HCT116 (cell line): Measurements from ENCODE around the gene SPTBN1. TPM values are rescaled to one million over a fixed set of nuclear protein-coding genes. Genes with fewer than 3 reads are reported as not detected.

Experiments
- ATAC-seq: fragments of 200-7000 bp; cut with Tn5 transposase; 2 replicates; pipeline ENCODE4 v1.9.1; 2020; ENCODE audit warnings: mild to moderate bottlenecking, moderate library complexity
- BruUV-seq: library from RNA; stranded (reverse); fragments of 400-500 nt; replicated peaks from 2 replicates; lab custom pipeline; 2021; lab: Mats Ljungman, UMichigan
- CTCF ChIA-PET: fragments of 300-600 bp; sonication (Branson Sonifier 250); formaldehyde crosslinking; loops from one replicate; lab custom pipeline; 2021; ENCODE audit warnings: antibody characterized with exemption; lab: Charles Lee
- POLR2A ChIA-PET: fragments of 300-600, 350-600 bp; sonication (Branson Sonifier 250); formaldehyde crosslinking; loops from one replicate; lab custom pipeline; 2021; ENCODE audit warnings: antibody characterized with exemption; lab: Charles Lee
- RAD21 ChIA-PET, 2 experiments: fragments of 300-600 bp; sonication (Branson Sonifier 250); formaldehyde crosslinking; loops; one replicate each; lab custom pipeline; 2023; ENCODE audit warnings: low total read pairs in 2 of 2; ENCODE audit not compliant: uncharacterized antibody in 2 of 2, unreplicated experiment in 2 of 2, low non-redundant PET in 1 of 2; lab: Charles Lee
- DNase-seq: peaks from one replicate; pipeline ENCODE4 v3.0.0-alpha.2; 2010; ENCODE audit warnings: low read depth, low spot score
- H2AFZ ChIP-seq: fragments of 200-600 bp; shearing (Covaris generic), sonication (generic); 2 replicates; pipeline ENCODE4 v1.6.1; 2017; ENCODE audit warnings: low read depth, mixed run types, mixed read lengths, antibody characterized with exemption, low read length; ENCODE audit not compliant: poor library complexity, severe bottlenecking
- H3K27ac ChIP-seq: 2 replicates; pipeline ENCODE4 v1.5.1; 2012; ENCODE audit warnings: low read depth, low read length
- H3K27me3 ChIP-seq: fragments of 200-600 bp; sonication (generic); 2 replicates; pipeline ENCODE4 v1.6.1; 2016; ENCODE audit warnings: mixed run types, low read length, mixed read lengths; ENCODE audit not compliant: insufficient read depth
- H3K36me3 ChIP-seq, 2 experiments: fragments of 200-500 bp in 1 of 2; fragments of 200-600 bp in 1 of 2; sonication (Bioruptor generic) in 1 of 2; sonication (generic) in 1 of 2; 2 replicates each; pipeline versions ENCODE4 v1.5.1 to v1.6.1; 2014 to 2016; ENCODE audit warnings: low read length in 2 of 2, inconsistent platforms in 1 of 2, mixed read lengths in 1 of 2, mixed run types in 1 of 2; ENCODE audit not compliant: insufficient read depth in 2 of 2, control insufficient read depth in 1 of 2
- H3K4me1 ChIP-seq, 2 experiments: fragments of 200-600 bp in 1 of 2; sonication (generic) in 1 of 2; 2 replicates each; pipeline versions ENCODE4 v1.5.1 to v1.6.1; 2012 to 2017; ENCODE audit warnings: low read length in 2 of 2, inconsistent platforms in 1 of 2, mild to moderate bottlenecking in 1 of 2, mixed read lengths in 1 of 2, mixed run types in 1 of 2, moderate library complexity in 1 of 2; ENCODE audit not compliant: insufficient read depth in 2 of 2, control insufficient read depth in 1 of 2
- H3K4me2 ChIP-seq: fragments of 200-600 bp; sonication (generic); 2 replicates; pipeline ENCODE4 v1.6.1; 2017; ENCODE audit warnings: mixed run types, low read length, mixed read lengths
- H3K4me3 ChIP-seq, 2 experiments: fragments of 200-600 bp in 1 of 2; sonication (generic) in 1 of 2; replicated peaks in 1 of 2; 2 replicates each; pipeline ENCODE4 v1.5.1; 2011 to 2016; ENCODE audit warnings: low read length in 2 of 2, control low read depth in 1 of 2, low read depth in 1 of 2, mild to moderate bottlenecking in 1 of 2, mixed read lengths in 1 of 2, mixed run types in 1 of 2
- H3K79me2 ChIP-seq: fragments of 200-600 bp; sonication (generic); 2 replicates; pipeline ENCODE4 v1.6.1; 2017; ENCODE audit warnings: mild to moderate bottlenecking, mixed run types, low read length, moderate library complexity, mixed read lengths; ENCODE audit not compliant: insufficient read depth
- H3K9ac ChIP-seq: fragments of 200-600 bp; sonication (generic); 2 replicates; pipeline ENCODE4 v1.6.1; 2016; ENCODE audit warnings: low read length, mixed read lengths
- H3K9me2 ChIP-seq: fragments of 200-600 bp; sonication (generic), shearing (Covaris generic); 2 replicates; pipeline ENCODE4 v1.6.1; 2017; ENCODE audit warnings: mixed run types, mild to moderate bottlenecking, moderate library complexity; ENCODE audit not compliant: insufficient read depth
- H3K9me3 ChIP-seq, 2 experiments: fragments of 200-500 bp in 1 of 2; fragments of 200-600 bp in 1 of 2; sonication (Bioruptor generic) in 1 of 2; sonication (generic) in 1 of 2; 2 replicates each; pipeline ENCODE4 v1.6.1; 2014 to 2017; ENCODE audit warnings: low read length in 2 of 2, mixed read lengths in 2 of 2, inconsistent platforms in 1 of 2, low read depth in 1 of 2, mild to moderate bottlenecking in 1 of 2, mixed run types in 1 of 2, moderate library complexity in 1 of 2; ENCODE audit not compliant: control insufficient read depth in 1 of 2, insufficient read depth in 1 of 2
- H4K20me1 ChIP-seq: fragments of 200-600 bp; sonication (generic), shearing (Covaris generic); 2 replicates; pipeline ENCODE4 v1.6.1; 2017; ENCODE audit warnings: mixed run types, mild to moderate bottlenecking, moderate library complexity; ENCODE audit not compliant: insufficient read depth
- CBX3 ChIP-seq: IDR thresholded peaks from 2 replicates; pipeline ENCODE4 v1.6.1; 2012; ENCODE audit warnings: low read depth
- EGR1 ChIP-seq: IDR thresholded peaks from 2 replicates; pipeline ENCODE4 v1.6.1; 2012; ENCODE audit warnings: low read depth
- EZH2 ChIP-seq: fragments of 200-600 bp; sonication (generic); IDR thresholded peaks from 2 replicates; pipeline ENCODE4 v1.6.1; 2017; ENCODE audit warnings: antibody characterized with exemption, mixed run types
- JUND ChIP-seq: IDR thresholded peaks from 2 replicates; pipeline ENCODE4 v1.6.1; 2012
- POLR2A ChIP-seq: IDR thresholded peaks from 2 replicates; pipeline ENCODE4 v1.7.0; 2011; ENCODE audit warnings: borderline replicate concordance; ENCODE audit not compliant: insufficient read depth, insufficient read length; ENCODE audit errors: extremely low read depth
- POLR2AphosphoS5 ChIP-seq: IDR thresholded peaks from 2 replicates; pipeline ENCODE4 v1.6.1; 2011; ENCODE audit warnings: mild to moderate bottlenecking, low read depth, low read length, moderate library complexity
- SIN3A ChIP-seq: IDR thresholded peaks from 2 replicates; pipeline ENCODE4 v1.6.1; 2012; ENCODE audit warnings: low read depth
- ZFX ChIP-seq: fragments of 450-650 bp; IDR thresholded peaks from 2 replicates; pipeline ENCODE4 v1.6.1; 2017
- ZNF274 ChIP-seq: fragments of 200-500 bp; sonication (Bioruptor generic); IDR thresholded peaks from 2 replicates; pipeline ENCODE4 v1.6.1; 2014; ENCODE audit warnings: mild to moderate bottlenecking, low read depth, low read length, inconsistent platforms
- intact Hi-C: fragments of 100-400 bp; cut with micrococcal nuclease; formaldehyde crosslinking; loops from 2 replicates; pipeline ENCODE4 v1.10.0; 2022
- total RNA-seq: library from RNA; stranded (reverse); gene quantifications from one replicate; pipeline ENCODE4 v1.2.1, GENCODE V29; 2021; ENCODE audit not compliant: unreplicated experiment
- TF ChIP-seq, protein P1 (sequence below): IDR thresholded peaks from 2 replicates; pipeline ENCODE4 v1.6.1; 2011; ENCODE audit warnings: mild to moderate bottlenecking, low read length, moderate library complexity; ENCODE audit not compliant: insufficient replicate concordance; ENCODE audit errors: extremely low read depth
- TF ChIP-seq, protein P2 (sequence below): IDR thresholded peaks from 2 replicates; pipeline ENCODE4 v1.6.1; 2012; ENCODE audit warnings: low read depth
- TF ChIP-seq, protein P3 (sequence below): IDR thresholded peaks from 2 replicates; pipeline ENCODE4 v1.6.1; 2012

Gene SPTBN1
- total RNA-seq, 1 experiment from 2014 or later, result 84.4 TPM

DNA sequence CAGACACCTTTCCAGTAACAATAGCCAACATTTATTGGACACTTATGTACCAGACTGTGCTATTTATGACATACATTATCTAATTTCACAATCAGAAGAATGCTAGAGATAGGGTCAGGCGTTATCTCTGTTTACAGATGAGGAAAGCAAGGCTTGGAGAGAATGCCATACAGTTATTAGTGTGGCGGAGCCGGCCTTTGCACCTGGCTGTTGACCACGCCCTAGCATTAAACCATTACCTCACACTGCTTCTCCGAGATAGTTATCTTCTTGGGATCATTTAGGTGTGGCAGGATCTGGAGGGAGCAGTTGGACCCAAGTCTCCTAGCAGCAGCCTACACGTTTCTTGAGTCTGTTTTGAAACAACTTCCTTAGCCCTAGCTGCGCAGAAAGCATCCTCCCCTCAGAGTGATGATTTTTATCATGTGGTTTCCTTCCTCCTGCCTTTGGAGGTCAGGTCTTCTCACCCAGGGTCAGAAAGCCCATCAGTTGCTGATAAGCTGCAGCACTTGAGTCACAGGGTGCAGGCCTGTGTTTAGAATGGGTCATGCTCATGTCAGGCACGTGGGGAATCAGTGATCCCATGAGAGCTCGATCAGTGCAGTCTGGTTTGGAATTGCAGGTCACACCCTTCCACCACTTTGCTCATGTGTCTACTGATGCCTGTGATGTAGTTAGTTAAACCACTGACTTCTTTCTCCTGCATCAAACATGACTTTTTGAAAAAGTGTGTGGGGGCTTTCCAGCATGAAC is 118.2 kb downstream of the SPTBN1 start:
- Histone ChIP-seq H3K36me3 (no peaks in the 10 kb centered on the region), H4K20me1 (no peaks in the 10 kb centered on the region; the same call in 1 of the 2 replicates), H2AFZ (no peak overlapping the region), H3K9ac (no peak overlapping the region), H3K27ac (no peak overlapping the region), H3K79me2 (peaks cover 94% of the 10 kb centered on the region), H3K4me1 (peaks cover 35 to 46% of the 10 kb centered on the region in 2 experiments), H3K9me3 (no peaks in the 10 kb centered on the region), H3K27me3 (no peaks in the 10 kb centered on the region), H3K4me2 (no peak overlapping the region), H3K4me3 (no peak overlapping the region), H3K9me2 (no peaks in the 10 kb centered on the region)
- ChIA-PET RAD21 (no interaction called here), CTCF (no interaction called here), POLR2A (no interaction called here)
- DNase-seq (no peak), ATAC-seq (no peak)
- intact Hi-C loops, result no loop called here
- TF ChIP-seq, protein P1, sequence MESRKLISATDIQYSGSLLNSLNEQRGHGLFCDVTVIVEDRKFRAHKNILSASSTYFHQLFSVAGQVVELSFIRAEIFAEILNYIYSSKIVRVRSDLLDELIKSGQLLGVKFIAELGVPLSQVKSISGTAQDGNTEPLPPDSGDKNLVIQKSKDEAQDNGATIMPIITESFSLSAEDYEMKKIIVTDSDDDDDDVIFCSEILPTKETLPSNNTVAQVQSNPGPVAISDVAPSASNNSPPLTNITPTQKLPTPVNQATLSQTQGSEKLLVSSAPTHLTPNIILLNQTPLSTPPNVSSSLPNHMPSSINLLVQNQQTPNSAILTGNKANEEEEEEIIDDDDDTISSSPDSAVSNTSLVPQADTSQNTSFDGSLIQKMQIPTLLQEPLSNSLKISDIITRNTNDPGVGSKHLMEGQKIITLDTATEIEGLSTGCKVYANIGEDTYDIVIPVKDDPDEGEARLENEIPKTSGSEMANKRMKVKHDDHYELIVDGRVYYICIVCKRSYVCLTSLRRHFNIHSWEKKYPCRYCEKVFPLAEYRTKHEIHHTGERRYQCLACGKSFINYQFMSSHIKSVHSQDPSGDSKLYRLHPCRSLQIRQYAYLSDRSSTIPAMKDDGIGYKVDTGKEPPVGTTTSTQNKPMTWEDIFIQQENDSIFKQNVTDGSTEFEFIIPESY, result no peak
- TF ChIP-seq, protein P2, sequence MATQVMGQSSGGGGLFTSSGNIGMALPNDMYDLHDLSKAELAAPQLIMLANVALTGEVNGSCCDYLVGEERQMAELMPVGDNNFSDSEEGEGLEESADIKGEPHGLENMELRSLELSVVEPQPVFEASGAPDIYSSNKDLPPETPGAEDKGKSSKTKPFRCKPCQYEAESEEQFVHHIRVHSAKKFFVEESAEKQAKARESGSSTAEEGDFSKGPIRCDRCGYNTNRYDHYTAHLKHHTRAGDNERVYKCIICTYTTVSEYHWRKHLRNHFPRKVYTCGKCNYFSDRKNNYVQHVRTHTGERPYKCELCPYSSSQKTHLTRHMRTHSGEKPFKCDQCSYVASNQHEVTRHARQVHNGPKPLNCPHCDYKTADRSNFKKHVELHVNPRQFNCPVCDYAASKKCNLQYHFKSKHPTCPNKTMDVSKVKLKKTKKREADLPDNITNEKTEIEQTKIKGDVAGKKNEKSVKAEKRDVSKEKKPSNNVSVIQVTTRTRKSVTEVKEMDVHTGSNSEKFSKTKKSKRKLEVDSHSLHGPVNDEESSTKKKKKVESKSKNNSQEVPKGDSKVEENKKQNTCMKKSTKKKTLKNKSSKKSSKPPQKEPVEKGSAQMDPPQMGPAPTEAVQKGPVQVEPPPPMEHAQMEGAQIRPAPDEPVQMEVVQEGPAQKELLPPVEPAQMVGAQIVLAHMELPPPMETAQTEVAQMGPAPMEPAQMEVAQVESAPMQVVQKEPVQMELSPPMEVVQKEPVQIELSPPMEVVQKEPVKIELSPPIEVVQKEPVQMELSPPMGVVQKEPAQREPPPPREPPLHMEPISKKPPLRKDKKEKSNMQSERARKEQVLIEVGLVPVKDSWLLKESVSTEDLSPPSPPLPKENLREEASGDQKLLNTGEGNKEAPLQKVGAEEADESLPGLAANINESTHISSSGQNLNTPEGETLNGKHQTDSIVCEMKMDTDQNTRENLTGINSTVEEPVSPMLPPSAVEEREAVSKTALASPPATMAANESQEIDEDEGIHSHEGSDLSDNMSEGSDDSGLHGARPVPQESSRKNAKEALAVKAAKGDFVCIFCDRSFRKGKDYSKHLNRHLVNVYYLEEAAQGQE, result no peak
- no peak for TF ChIP-seq EZH2
- TF ChIP-seq POLR2A, result no peak
- TF ChIP-seq, protein P3, sequence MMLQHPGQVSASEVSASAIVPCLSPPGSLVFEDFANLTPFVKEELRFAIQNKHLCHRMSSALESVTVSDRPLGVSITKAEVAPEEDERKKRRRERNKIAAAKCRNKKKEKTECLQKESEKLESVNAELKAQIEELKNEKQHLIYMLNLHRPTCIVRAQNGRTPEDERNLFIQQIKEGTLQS, result no peak
- TF ChIP-seq EGR1, result no peak
- TF ChIP-seq POLR2AphosphoS5, result no peak
- TF ChIP-seq SIN3A, result no peak
- TF ChIP-seq ZFX, result no peak
- TF ChIP-seq CBX3, result no peak
- no peak for TF ChIP-seq JUND
- TF ChIP-seq ZNF274, result no peak
- BruUV-seq, result no TSS peak
